Neural crest cell (in vitro differentiated cells): ENCODE measurements around the gene RMRP. TPM values are rescaled to one million over a fixed set of nuclear protein-coding genes. Genes with fewer than 3 reads are reported as not detected.

Experiments used
- DNase-seq: peaks from one replicate; pipeline ENCODE4 v3.0.0; 2021; ENCODE audit warnings: low read depth, mixed read lengths, low spot score
- H3K27ac Mint-ChIP-seq: one replicate; pipeline ENCODE4 v1.8.0; 2021; ENCODE audit warnings: mild to moderate bottlenecking, mixed read lengths; ENCODE audit not compliant: unreplicated experiment
- H3K27me3 Mint-ChIP-seq: 2 replicates; pipeline ENCODE4 v1.8.0; 2021; ENCODE audit warnings: low read depth, mild to moderate bottlenecking, mixed read lengths
- H3K36me3 Mint-ChIP-seq: 2 replicates; pipeline ENCODE4 v1.8.0; 2021; ENCODE audit warnings: low read depth, mild to moderate bottlenecking, mixed read lengths
- H3K4me1 Mint-ChIP-seq: 2 replicates; pipeline ENCODE4 v1.8.0; 2021; ENCODE audit warnings: mixed read lengths
- H3K4me3 Mint-ChIP-seq: one replicate; pipeline ENCODE4 v1.8.0; 2021; ENCODE audit warnings: mild to moderate bottlenecking, mixed read lengths
- H3K9me3 Mint-ChIP-seq: 2 replicates; pipeline ENCODE4 v1.8.0; 2021; ENCODE audit warnings: mixed read lengths
- CTCF ChIP-seq: fragments of 200-600 bp; sonication (generic); conservative IDR thresholded peaks from 2 replicates; pipeline ENCODE4 v1.5.0; 2021; ENCODE audit warnings: antibody characterized with exemption, mild to moderate bottlenecking
- total RNA-seq: library from RNA; stranded (reverse); gene quantifications from 2 replicates; pipeline ENCODE4 v1.2.1, GENCODE V29; 2021

RMRP gene
- total RNA-seq, 1 donor from 2014 or later, result 17,379 TPM

- Mint-ChIP-seq H3K4me1 (peaks cover 41% of the 10 kb centered on the region), H3K36me3 (peaks cover 3% of the 10 kb centered on the region), H3K9me3 (no peaks in the 10 kb centered on the region), H3K4me3 (peak overlapping the region; percentile 87), H3K27ac (no peak overlapping the region), H3K27me3 (no peaks in the 10 kb centered on the region)
- DNase-seq, result no peak
- no peak for TF ChIP-seq CTCF
Observed at GRCh38 chr9:35690294-35690613, 32.4 kb upstream of the RMRP start.

GRCh38 chr9:35689542-35690293, 31.9 kb upstream of the RMRP start, which contains the start of gene TPM2:
TPM2 (minus strand) TSS chr9:35689925; CDS start chr9:35689817, 108 bp downstream.
- peak; percentile 51 for DNase-seq
- peaks cover 41% of the 10 kb centered on the region for H3K4me1 Mint-ChIP-seq
- no peaks in the 10 kb centered on the region for H3K9me3 Mint-ChIP-seq
- no peaks in the 10 kb centered on the region for H3K27me3 Mint-ChIP-seq
- peak within 1 kb of the TSS; percentile 71 for H3K27ac Mint-ChIP-seq
- no peak for TF ChIP-seq CTCF
- H3K36me3 Mint-ChIP-seq, result peaks cover 3% of the 10 kb centered on the region
- H3K4me3 Mint-ChIP-seq, result peak within 1 kb of the TSS; percentile 94

GRCh38 chr9:35688558-35689541, 31.0 kb upstream of the RMRP start:
- Mint-ChIP-seq H3K27me3 (no peaks in the 10 kb centered on the region), H3K4me1 (peaks cover 41% of the 10 kb centered on the region), H3K36me3 (peaks cover 3% of the 10 kb centered on the region), H3K9me3 (no peaks in the 10 kb centered on the region), H3K4me3 (peak overlapping the region; percentile 90), H3K27ac (peak overlapping the region; percentile 71)
- DNase-seq, result no peak
- TF ChIP-seq CTCF, result no peak

- Mint-ChIP-seq H3K4me1 (peaks cover 44% of the 10 kb centered on the region), H3K9me3 (no peaks in the 10 kb centered on the region), H3K4me3 (peak overlapping the region; percentile 90), H3K27ac (no peak overlapping the region), H3K36me3 (peaks cover 3% of the 10 kb centered on the region), H3K27me3 (no peaks in the 10 kb centered on the region)
- no peak for DNase-seq
- no peak for TF ChIP-seq CTCF
Observed at GRCh38 chr9:35687972-35688557, 30.2 kb upstream of the RMRP start.

GRCh38 chr9:35687306-35687705, 29.5 kb upstream of the RMRP start:
- no peak for TF ChIP-seq CTCF
- no peaks in the 10 kb centered on the region for H3K27me3 Mint-ChIP-seq
- H3K9me3 Mint-ChIP-seq, result no peaks in the 10 kb centered on the region
- peaks cover 9% of the 10 kb centered on the region for H3K36me3 Mint-ChIP-seq
- H3K27ac Mint-ChIP-seq, result no peak overlapping the region
- peak overlapping the region; percentile 87 for H3K4me3 Mint-ChIP-seq
- peaks cover 44% of the 10 kb centered on the region for H3K4me1 Mint-ChIP-seq
- no peak for DNase-seq
